H1 (cell line): Measurements from ENCODE around the gene ARL3. TPM values are rescaled to one million over a fixed set of nuclear protein-coding genes. Genes with fewer than 3 reads are reported as not detected.

ENCODE experiments used
- CTCF ChIA-PET: fragments of 300-600 bp; sonication (Branson Sonifier 250); formaldehyde crosslinking; loops from one replicate; lab custom pipeline; 2021; ENCODE audit not compliant: partially characterized antibody; lab: Charles Lee
- POLR2A ChIA-PET: fragments of 300-600 bp; sonication (Branson Sonifier 250); formaldehyde crosslinking; loops from one replicate; lab custom pipeline; 2021; ENCODE audit warnings: inconsistent platforms; ENCODE audit not compliant: partially characterized antibody; lab: Charles Lee
- DNase-seq, 2 experiments: peaks; one replicate each; pipeline versions ENCODE4 v3.0.0 to v3.0.0-alpha.2; 2010 to 2022; ENCODE audit warnings: low spot score in 2 of 2, low read depth in 1 of 2, mixed read lengths in 1 of 2
- FAIRE-seq: peaks from 2 replicates; lab custom pipeline; 2011; peaks lifted over from hg19 to GRCh38; lab: Jason Lieb, UNC
- H2AFZ ChIP-seq: 2 replicates; pipeline ENCODE4 v1.8.1; 2012; ENCODE audit warnings: low read length, inconsistent platforms
- H2AK5ac ChIP-seq: 2 replicates; pipeline ENCODE4 v1.6.1; 2013; ENCODE audit warnings: low read depth, low read length
- H2BK120ac ChIP-seq: replicated peaks from 2 replicates; pipeline ENCODE3; 2013; ENCODE audit warnings: low read depth, low read length, inconsistent platforms
- H2BK12ac ChIP-seq: 2 replicates; pipeline ENCODE4 v1.6.1; 2013; ENCODE audit warnings: low read depth, low read length
- H2BK15ac ChIP-seq: 2 replicates; pipeline ENCODE4 v1.6.1; 2013; ENCODE audit warnings: low read length
- H2BK20ac ChIP-seq: 2 replicates; pipeline ENCODE4 v1.6.1; 2013; ENCODE audit warnings: low read length
- H2BK5ac ChIP-seq: 2 replicates; pipeline ENCODE4 v1.6.1; 2013; ENCODE audit warnings: low read depth, low read length
- H3K14ac ChIP-seq: 2 replicates; pipeline ENCODE4 v1.6.1; 2013; ENCODE audit warnings: inconsistent platforms; ENCODE audit not compliant: insufficient read length
- H3K18ac ChIP-seq: 2 replicates; pipeline ENCODE4 v1.6.1; 2013; ENCODE audit warnings: low read length; ENCODE audit errors: extremely low read depth
- H3K23ac ChIP-seq: 2 replicates; pipeline ENCODE4 v1.6.1; 2013; ENCODE audit warnings: inconsistent platforms; ENCODE audit not compliant: insufficient read length
- H3K23me2 ChIP-seq: 2 replicates; pipeline ENCODE4 v1.6.1; 2013; ENCODE audit warnings: low read depth, low read length
- H3K27ac ChIP-seq: 2 replicates; pipeline ENCODE4 v1.6.1; 2011; ENCODE audit warnings: low read depth, low read length, inconsistent platforms
- H3K27me3 ChIP-seq, 4 experiments: replicated peaks in 1 of 4; 1 replicate in 1 of 4; 2 replicates in 3 of 4; pipeline versions ENCODE4 v1.6.1 to v1.8.1; 2011 to 2013; ENCODE audit warnings: low read length in 3 of 4, mild to moderate bottlenecking in 3 of 4, inconsistent platforms in 2 of 4, mixed read lengths in 2 of 4, moderate library complexity in 1 of 4; ENCODE audit not compliant: control insufficient read depth in 3 of 4, insufficient read depth in 3 of 4; ENCODE audit errors: extremely low read depth in 1 of 4
- H3K36me3 ChIP-seq, 4 experiments: 2 replicates each; pipeline versions ENCODE4 v1.6.1 to v1.8.1; 2011 to 2013; ENCODE audit warnings: mild to moderate bottlenecking in 4 of 4, low read length in 3 of 4, moderate library complexity in 2 of 4, control low read depth in 1 of 4, inconsistent platforms in 1 of 4; ENCODE audit not compliant: insufficient read depth in 4 of 4, control insufficient read depth in 2 of 4
- H3K4ac ChIP-seq: replicated peaks from 2 replicates; pipeline ENCODE3; 2013; ENCODE audit warnings: low read length, low read depth, mixed read lengths, inconsistent platforms; ENCODE audit not compliant: insufficient read length
- H3K4me1 ChIP-seq, 4 experiments: replicated peaks in 1 of 4; 1 replicate in 1 of 4; 2 replicates in 3 of 4; pipeline versions ENCODE4 v1.6.1 to v1.8.1; 2011 to 2013; ENCODE audit warnings: low read length in 3 of 4, inconsistent platforms in 2 of 4, mixed read lengths in 1 of 4; ENCODE audit not compliant: insufficient read depth in 4 of 4, control insufficient read depth in 3 of 4
- H3K4me2 ChIP-seq, 2 experiments: 2 replicates each; pipeline versions ENCODE4 v1.6.1 to v1.8.1; 2011 to 2013; ENCODE audit warnings: low read depth in 2 of 2, low read length in 2 of 2, control low read depth in 1 of 2, inconsistent platforms in 1 of 2, mild to moderate bottlenecking in 1 of 2; ENCODE audit not compliant: insufficient read depth in 1 of 2
- H3K4me3 ChIP-seq, 4 experiments: fragments of 200-600, 300-600 bp in 1 of 4; sonication (generic), shearing (Covaris generic), sonication (Bioruptor Twin) in 1 of 4; 2 replicates each; pipeline versions ENCODE4 v1.5.1 to v1.8.1; 2011 to 2016; ENCODE audit warnings: low read length in 4 of 4, low read depth in 3 of 4, control low read depth in 2 of 4, inconsistent platforms in 2 of 4, mild to moderate bottlenecking in 2 of 4, mixed read lengths in 1 of 4, moderate library complexity in 1 of 4; ENCODE audit not compliant: insufficient read depth in 2 of 4; ENCODE audit errors: extremely low read depth in 1 of 4
- H3K56ac ChIP-seq: replicated peaks from 2 replicates; pipeline ENCODE3; 2013; ENCODE audit warnings: low read depth, mild to moderate bottlenecking, mixed read lengths, low read length, inconsistent platforms; ENCODE audit not compliant: insufficient read length
- H3K79me1 ChIP-seq: 2 replicates; pipeline ENCODE4 v1.6.1; 2013; ENCODE audit warnings: low read depth, low read length, control low read depth
- H3K79me2 ChIP-seq, 2 experiments: 2 replicates each; pipeline versions ENCODE4 v1.6.1 to v1.8.1; 2012 to 2013; ENCODE audit warnings: low read length in 2 of 2, mild to moderate bottlenecking in 2 of 2, inconsistent platforms in 1 of 2; ENCODE audit not compliant: insufficient read depth in 2 of 2, control insufficient read depth in 1 of 2
- H3K9ac ChIP-seq, 4 experiments: replicated peaks in 1 of 4; 1 replicate in 1 of 4; 2 replicates in 3 of 4; pipeline versions ENCODE4 v1.6.1 to v1.8.1; 2011 to 2013; ENCODE audit warnings: low read depth in 3 of 4, low read length in 3 of 4, control low read depth in 2 of 4, mild to moderate bottlenecking in 2 of 4, moderate library complexity in 2 of 4, inconsistent platforms in 1 of 4; ENCODE audit errors: extremely low read depth in 1 of 4
- H3K9me3 ChIP-seq, 2 experiments: 2 replicates each; pipeline versions ENCODE4 v1.6.1 to v1.8.1; 2012 to 2013; ENCODE audit warnings: mild to moderate bottlenecking in 2 of 2, moderate library complexity in 2 of 2, control low read depth in 1 of 2, inconsistent platforms in 1 of 2, low read depth in 1 of 2, low read length in 1 of 2, mixed read lengths in 1 of 2; ENCODE audit not compliant: insufficient read depth in 2 of 2
- H4K20me1 ChIP-seq, 2 experiments: replicated peaks in 1 of 2; 2 replicates each; pipeline versions ENCODE3 to v1.8.1; 2011 to 2013; ENCODE audit warnings: inconsistent platforms in 2 of 2, low read length in 2 of 2, mild to moderate bottlenecking in 1 of 2; ENCODE audit not compliant: insufficient read depth in 2 of 2, control insufficient read depth in 1 of 2
- H4K5ac ChIP-seq: 2 replicates; pipeline ENCODE4 v1.6.1; 2013; ENCODE audit warnings: low read length, low read depth, mixed read lengths, inconsistent platforms; ENCODE audit not compliant: insufficient read length
- H4K8ac ChIP-seq: 2 replicates; pipeline ENCODE4 v1.8.0; 2013; ENCODE audit warnings: mild to moderate bottlenecking, moderate library complexity, low read length, inconsistent platforms; ENCODE audit not compliant: insufficient read depth; ENCODE audit errors: extremely low read depth
- H4K91ac ChIP-seq: replicated peaks from 2 replicates; pipeline ENCODE3; 2013; ENCODE audit warnings: low read length, mixed read lengths, inconsistent platforms; ENCODE audit not compliant: insufficient read length
- ATF3 ChIP-seq: IDR thresholded peaks from 2 replicates; pipeline ENCODE4 v1.6.1; 2011; ENCODE audit warnings: low read depth, mild to moderate bottlenecking, low read length; ENCODE audit not compliant: insufficient read depth
- CEBPB ChIP-seq: IDR thresholded peaks from 2 replicates; pipeline ENCODE4 v1.6.1; 2012; ENCODE audit warnings: low read depth, low read length
- CREB1 ChIP-seq: IDR thresholded peaks from 2 replicates; pipeline ENCODE4 v1.6.1; 2012; ENCODE audit warnings: inconsistent platforms
- FOSL1 ChIP-seq: IDR thresholded peaks from 2 replicates; pipeline ENCODE4 v1.6.1; 2011; ENCODE audit warnings: mild to moderate bottlenecking, low read depth, low read length, moderate library complexity; ENCODE audit not compliant: insufficient read depth
- KDM5A ChIP-seq: fragments of 200-600 bp; IDR thresholded peaks from 2 replicates; pipeline ENCODE4 v1.7.1; 2012; ENCODE audit warnings: mild to moderate bottlenecking, low read length, inconsistent platforms, mixed read lengths
- RNF2 ChIP-seq: fragments of 200-900, 300-1000 bp; sonication (generic); IDR thresholded peaks from 2 replicates; pipeline ENCODE4 v1.7.1; 2016; ENCODE audit warnings: borderline replicate concordance, low read depth, mild to moderate bottlenecking, antibody characterized with exemption, low read length; ENCODE audit not compliant: poor library complexity, severe bottlenecking; ENCODE audit errors: missing control alignments
- SAP30 ChIP-seq: fragments of 300-600 bp; sonication (generic); IDR thresholded peaks from 2 replicates; pipeline ENCODE4 v1.7.1; 2012; ENCODE audit warnings: low read length, moderate library complexity, mild to moderate bottlenecking, inconsistent platforms; ENCODE audit not compliant: insufficient read depth, insufficient replicate concordance
- SIRT6 ChIP-seq: IDR thresholded peaks from one replicate; pipeline ENCODE4 v1.7.1; 2012; ENCODE audit warnings: low read length, inconsistent platforms
- TAF7 ChIP-seq: optimal IDR thresholded peaks from 2 replicates; pipeline ENCODE3; 2011; ENCODE audit warnings: low read depth, mild to moderate bottlenecking, inconsistent platforms, low read length, moderate library complexity, borderline replicate concordance
- ZNF274 ChIP-seq: IDR thresholded peaks from 2 replicates; pipeline ENCODE4 v1.7.0; 2012; ENCODE audit warnings: low read length, borderline replicate concordance; ENCODE audit errors: extremely low read depth
- WGBS, 2 experiments: shearing (Covaris generic) in 1 of 2; methylation state at CpG; one replicate each; pipeline versions ENCODE4 v1.1.6 to v1.1.7; 2013 to 2015; ENCODE audit warnings: low lambda C conversion rate in 2 of 2, mixed read lengths in 2 of 2, inconsistent platforms in 1 of 2, low coverage in 1 of 2, missing lambda C conversion rate in 1 of 2; ENCODE audit not compliant: insufficient replicate concordance in 2 of 2, insufficient coverage in 1 of 2, insufficient read length in 1 of 2; ENCODE audit errors: extremely low coverage in 1 of 2, missing lambda C conversion rate in 1 of 2; 5-methylcytosine and 5-hydroxymethylcytosine counted together
- polyA plus RNA-seq, 7 experiments: library from polyadenylated mRNA; depleted of rRNA in 3 of 7; stranded (reverse) in 5 of 7; unstranded in 2 of 7; fragments of >200 nt in 5 of 7; fragments of 200-250 nt in 2 of 7; gene quantifications; 1 replicate in 5 of 7; 2 replicates in 1 of 7; 4 replicates in 1 of 7; pipeline versions ENCODE4 v1.2.1 to v1.2.3, GENCODE V29; 2011 to 2013; ENCODE audit warnings: missing spikeins in 2 of 7, mixed read lengths in 2 of 7
- total RNA-seq: library from RNA; stranded (reverse); fragmentation: NEBNext Ultra II Directional; extraction: Animal tissue kit (Norgen Biotek cat#: 25700); gene quantifications from 2 replicates; pipeline ENCODE4 v1.2.1, GENCODE V29; 2021
- TF ChIP-seq, protein P1 (sequence below): IDR thresholded peaks from 2 replicates; pipeline ENCODE4 v1.6.1; 2011; ENCODE audit warnings: low read length, improper control_type of control experiment

Gene ARL3
- total and polyA plus RNA-seq, 2 of the 8 experiments (the other 6 are each of a cell fraction or from before 2014, with no cell fraction given) = 8.8 to 16.2 TPM

DNA sequence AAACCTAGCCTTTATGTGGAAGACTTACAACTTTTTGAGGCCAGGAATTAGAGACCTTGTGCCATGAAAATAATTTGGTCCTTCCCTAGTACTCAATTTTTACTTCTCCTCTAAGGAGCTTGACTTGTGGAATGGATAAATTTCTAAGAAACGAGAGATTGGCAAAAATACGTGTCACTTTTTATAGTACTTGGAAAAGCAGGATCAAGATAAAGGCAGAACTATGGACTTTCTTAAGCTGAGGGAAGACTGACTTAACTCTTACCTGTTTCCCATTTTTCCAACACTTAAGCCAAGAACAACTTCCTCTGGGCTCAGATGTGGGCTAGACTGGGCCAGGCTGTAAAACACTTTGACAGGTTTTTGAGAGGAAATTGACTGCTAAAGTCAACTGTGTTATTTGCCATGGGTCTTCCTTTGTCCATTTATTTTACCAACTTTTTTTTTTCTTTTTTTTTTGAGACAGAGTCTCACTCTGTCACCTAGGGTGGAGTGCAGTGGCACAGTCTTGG lies 27.6 kb upstream of the ARL3 start:
- Histone ChIP-seq H4K20me1 (no peaks in the 10 kb centered on the region), H3K56ac (no peak overlapping the region), H3K79me1 (peaks cover 4% of the 10 kb centered on the region), H3K36me3 (peaks cover 4 to 10% (median 8%) of the 10 kb centered on the region in 4 experiments; a peak in 6 of 8 replicates), H3K23me2 (peaks cover 6% of the 10 kb centered on the region), H3K4ac (no peak overlapping the region), H2BK12ac (no peak overlapping the region), H2BK120ac (no peak overlapping the region), H2AFZ (no peak overlapping the region), H2AK5ac (no peak overlapping the region), H3K4me2 (no peak overlapping the region), H2BK5ac (no peak overlapping the region), H4K5ac (no peak overlapping the region), H3K4me1 (peaks cover 0 to 6% (median 2%) of the 10 kb centered on the region in 4 experiments; a peak in 4 of 7 replicates), H3K14ac (no peak overlapping the region), H3K9me3 (no peaks in the 10 kb centered on the region), H2BK15ac (no peak overlapping the region), H3K27me3 (no peaks in the 10 kb centered on the region; a peak in 1 of 7 replicates), H3K9ac (no peak overlapping the region), H3K18ac (no peak overlapping the region), H3K79me2 (peaks cover 0 to 23% of the 10 kb centered on the region in 2 experiments; a peak in 2 of 4 replicates), H3K4me3 (no peak overlapping the region), H4K91ac (no peak overlapping the region), H3K27ac (no peak overlapping the region), H2BK20ac (no peak overlapping the region), H3K23ac (no peak overlapping the region), H4K8ac (no peak overlapping the region)
- ChIA-PET CTCF (interaction anchor here (0.9 to 4.2 kb wide), 3 partner anchors 11 to 213 kb away, joined by 3 to 33 read pairs (median 7); no protein-coding TSS in a partner anchor), POLR2A (interaction anchor here (0.7 to 6.5 kb wide), 13 partner anchors 9 to 1681 kb away, joined by 3 to 31 read pairs (median 3); partner anchors contain the start of genes ARL3 and SFXN2)
- FAIRE-seq (no peak), DNase-seq (no peak)
- WGBS, 2 experiments = 89% methylated on average over 2 of the region's 2 CpGs; no CpG with 5 or more reads in 1 of the 2 experiments
- TF ChIP-seq TAF7 = no peak
- no peak for TF ChIP-seq CEBPB
- TF ChIP-seq FOSL1 = no peak
- TF ChIP-seq, protein P1, sequence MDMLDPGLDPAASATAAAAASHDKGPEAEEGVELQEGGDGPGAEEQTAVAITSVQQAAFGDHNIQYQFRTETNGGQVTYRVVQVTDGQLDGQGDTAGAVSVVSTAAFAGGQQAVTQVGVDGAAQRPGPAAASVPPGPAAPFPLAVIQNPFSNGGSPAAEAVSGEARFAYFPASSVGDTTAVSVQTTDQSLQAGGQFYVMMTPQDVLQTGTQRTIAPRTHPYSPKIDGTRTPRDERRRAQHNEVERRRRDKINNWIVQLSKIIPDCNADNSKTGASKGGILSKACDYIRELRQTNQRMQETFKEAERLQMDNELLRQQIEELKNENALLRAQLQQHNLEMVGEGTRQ = no peak
- no peak for TF ChIP-seq SIRT6
- TF ChIP-seq SAP30 = no peak
- no peak for TF ChIP-seq ZNF274
- TF ChIP-seq KDM5A = no peak
- no peak for TF ChIP-seq CREB1
- no peak for TF ChIP-seq ATF3
- no peak for TF ChIP-seq RNF2
